WI38 (cell line): Measurements from ENCODE around the gene SALL2.

Experiments used
- H3K4me3 ChIP-seq: 2 replicates; pipeline ENCODE4 v1.5.1; 2011; ENCODE audit warnings: low read depth, mild to moderate bottlenecking, control low read depth, low read length
- CTCF ChIP-seq: IDR thresholded peaks from 2 replicates; pipeline ENCODE4 v1.5.1; 2012; ENCODE audit warnings: low read depth, mild to moderate bottlenecking, control low read depth, low read length

SALL2 gene

GRCh38 chr14:21476523-21476924 is 49.6 kb downstream of the SALL2 start:
- peak overlapping the region; percentile 82 for H3K4me3 ChIP-seq
- TF ChIP-seq CTCF = no peak

- peak overlapping the region; percentile 82 for H3K4me3 ChIP-seq
- TF ChIP-seq CTCF = no peak
Measured at GRCh38 chr14:21475767-21476522, 50.2 kb downstream of the SALL2 start.
